GM12872 (cell line): Measurements from ENCODE around the gene RAMACL.

ENCODE experiments used
- TF ChIP-seq, protein P1 (sequence below): IDR thresholded peaks from 3 replicates; pipeline ENCODE4 v1.5.1; 2011; ENCODE audit warnings: low read depth, mild to moderate bottlenecking, low read length, moderate library complexity; ENCODE audit not compliant: insufficient read depth

The RAMACL gene

DNA sequence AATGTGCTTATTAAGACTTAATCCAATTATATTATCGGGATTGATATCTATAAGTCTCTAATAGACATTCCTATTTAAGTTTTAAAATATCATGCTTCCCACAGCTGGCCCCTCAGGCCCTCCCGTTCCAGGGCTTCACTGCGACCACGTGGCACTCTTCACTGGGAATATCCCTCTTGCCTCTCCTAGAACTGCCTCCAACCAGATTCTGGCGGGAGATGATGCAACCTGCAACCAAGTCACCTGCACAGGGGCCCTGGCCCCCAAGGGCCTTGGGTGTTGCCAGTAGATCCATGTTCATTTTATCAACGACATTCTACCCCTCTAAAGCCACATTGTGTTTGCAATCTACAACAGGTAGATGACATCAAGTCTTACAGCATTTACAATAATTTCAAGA is 18.4 kb upstream of the RAMACL start:
- TF ChIP-seq, protein P1, sequence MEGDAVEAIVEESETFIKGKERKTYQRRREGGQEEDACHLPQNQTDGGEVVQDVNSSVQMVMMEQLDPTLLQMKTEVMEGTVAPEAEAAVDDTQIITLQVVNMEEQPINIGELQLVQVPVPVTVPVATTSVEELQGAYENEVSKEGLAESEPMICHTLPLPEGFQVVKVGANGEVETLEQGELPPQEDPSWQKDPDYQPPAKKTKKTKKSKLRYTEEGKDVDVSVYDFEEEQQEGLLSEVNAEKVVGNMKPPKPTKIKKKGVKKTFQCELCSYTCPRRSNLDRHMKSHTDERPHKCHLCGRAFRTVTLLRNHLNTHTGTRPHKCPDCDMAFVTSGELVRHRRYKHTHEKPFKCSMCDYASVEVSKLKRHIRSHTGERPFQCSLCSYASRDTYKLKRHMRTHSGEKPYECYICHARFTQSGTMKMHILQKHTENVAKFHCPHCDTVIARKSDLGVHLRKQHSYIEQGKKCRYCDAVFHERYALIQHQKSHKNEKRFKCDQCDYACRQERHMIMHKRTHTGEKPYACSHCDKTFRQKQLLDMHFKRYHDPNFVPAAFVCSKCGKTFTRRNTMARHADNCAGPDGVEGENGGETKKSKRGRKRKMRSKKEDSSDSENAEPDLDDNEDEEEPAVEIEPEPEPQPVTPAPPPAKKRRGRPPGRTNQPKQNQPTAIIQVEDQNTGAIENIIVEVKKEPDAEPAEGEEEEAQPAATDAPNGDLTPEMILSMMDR = no peak

- TF ChIP-seq, protein P1 = no peak
These were observed 17.9 kb upstream of the RAMACL start for GRCh38 chr6:166604328-166604727.

GRCh38 chr6:166603043-166603690 is 16.7 kb upstream of the RAMACL start:
- TF ChIP-seq, protein P1 = no peak

DNA sequence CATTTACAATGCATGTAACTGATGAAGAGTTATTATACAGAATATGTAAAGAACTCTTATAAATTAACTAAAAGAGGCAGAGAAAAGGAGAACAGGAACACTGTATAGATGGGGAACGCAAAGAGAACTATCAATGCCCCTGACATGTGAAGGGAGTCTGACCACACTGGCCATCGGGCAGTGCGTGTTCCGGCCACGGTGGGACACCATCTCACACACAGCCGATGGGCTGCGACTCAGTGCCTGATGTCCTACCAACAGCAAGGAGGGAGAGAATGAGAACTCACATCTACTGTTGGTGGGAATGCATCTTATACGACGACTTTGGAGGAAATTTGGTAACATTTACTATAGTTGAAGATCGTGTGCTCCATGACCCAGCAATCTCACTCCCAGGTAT is 15.5 kb upstream of the RAMACL start:
- TF ChIP-seq, protein P1 = no peak

DNA sequence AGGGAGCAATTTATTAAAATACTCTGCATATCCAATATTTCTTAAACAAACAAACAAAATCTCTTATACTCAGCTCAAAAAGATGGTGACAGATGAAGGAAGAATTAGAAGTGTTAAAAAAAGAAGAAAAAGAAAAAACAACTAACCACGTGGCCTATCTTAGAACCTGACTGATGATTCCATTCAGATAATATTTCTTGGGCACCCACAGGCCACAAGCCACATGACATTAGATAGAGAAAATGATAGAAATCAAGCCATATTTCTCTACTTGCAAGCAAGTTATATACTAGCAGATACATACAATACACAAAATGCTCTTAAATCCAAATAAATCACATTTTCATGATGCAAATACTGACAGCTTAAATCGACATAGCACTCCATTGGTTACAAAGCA is 14.5 kb upstream of the RAMACL start:
- TF ChIP-seq, protein P1 = no peak

DNA sequence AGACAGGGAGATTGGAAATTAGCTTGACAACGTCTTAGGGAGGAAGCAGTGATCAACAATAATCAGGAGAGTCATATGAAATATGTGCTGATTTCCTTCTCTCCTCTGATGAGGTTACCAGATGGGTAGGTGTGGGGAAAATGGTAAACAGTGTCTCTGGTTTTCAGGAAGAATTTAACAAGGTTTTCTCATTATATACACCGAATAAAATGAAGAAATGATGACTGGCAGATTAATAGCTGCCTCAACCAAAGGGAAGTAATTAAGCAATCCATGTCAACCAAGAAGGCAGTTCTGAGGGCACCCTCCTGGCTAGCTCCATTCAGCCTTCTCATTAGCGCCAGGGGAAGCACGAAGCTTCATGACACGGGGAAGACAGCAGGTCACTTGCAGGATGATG is 12.7 kb upstream of the RAMACL start:
- TF ChIP-seq, protein P1 = no peak

- TF ChIP-seq, protein P1 = no peak
These were observed 12.1 kb upstream of the RAMACL start for GRCh38 chr6:166598441-166599138.
